ENCODE measurements around the gene CPVL.

The CPVL gene

DNA sequence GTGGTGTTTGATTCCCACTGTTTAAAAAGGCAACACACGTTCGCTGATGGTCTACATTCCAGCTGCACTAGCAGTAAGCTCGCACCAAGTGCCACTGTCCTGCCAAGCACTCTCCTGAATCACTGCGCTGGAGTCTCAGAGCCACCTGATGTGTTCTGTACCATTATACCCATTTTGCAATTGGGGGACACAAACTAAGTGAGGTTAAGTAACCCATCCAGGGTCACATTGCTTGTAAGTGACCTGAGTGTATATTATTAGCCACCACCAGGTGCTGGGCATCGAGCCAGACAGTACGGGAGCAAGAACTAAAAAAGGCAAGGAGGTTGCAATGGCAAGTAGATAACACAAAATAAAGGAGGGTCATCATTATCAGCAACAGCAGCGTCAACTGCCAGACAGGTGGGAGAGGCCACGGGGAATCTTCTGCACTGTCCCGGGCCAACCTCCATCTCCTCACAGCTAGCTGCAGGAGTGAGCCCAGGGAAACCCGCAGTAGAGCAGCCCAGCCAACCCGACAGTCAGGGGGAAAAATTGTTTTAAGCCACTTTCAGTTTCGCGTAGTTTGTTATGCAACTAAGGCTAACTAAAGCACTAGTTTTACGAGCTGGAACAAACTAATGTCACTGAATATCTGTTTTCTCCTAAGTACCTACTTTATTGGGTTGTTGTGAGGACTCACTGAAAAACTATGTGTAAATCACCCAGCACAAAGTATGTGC, 712 bp upstream of the CPVL start (continued):
- TF ChIP-seq, protein P1, sequence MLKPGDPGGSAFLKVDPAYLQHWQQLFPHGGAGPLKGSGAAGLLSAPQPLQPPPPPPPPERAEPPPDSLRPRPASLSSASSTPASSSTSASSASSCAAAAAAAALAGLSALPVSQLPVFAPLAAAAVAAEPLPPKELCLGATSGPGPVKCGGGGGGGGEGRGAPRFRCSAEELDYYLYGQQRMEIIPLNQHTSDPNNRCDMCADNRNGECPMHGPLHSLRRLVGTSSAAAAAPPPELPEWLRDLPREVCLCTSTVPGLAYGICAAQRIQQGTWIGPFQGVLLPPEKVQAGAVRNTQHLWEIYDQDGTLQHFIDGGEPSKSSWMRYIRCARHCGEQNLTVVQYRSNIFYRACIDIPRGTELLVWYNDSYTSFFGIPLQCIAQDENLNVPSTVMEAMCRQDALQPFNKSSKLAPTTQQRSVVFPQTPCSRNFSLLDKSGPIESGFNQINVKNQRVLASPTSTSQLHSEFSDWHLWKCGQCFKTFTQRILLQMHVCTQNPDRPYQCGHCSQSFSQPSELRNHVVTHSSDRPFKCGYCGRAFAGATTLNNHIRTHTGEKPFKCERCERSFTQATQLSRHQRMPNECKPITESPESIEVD (tag by site-specific recombination; IDR thresholded peaks at IDR 0.05) = peak; percentile 93
- TF ChIP-seq FEZF1 (tag by site-specific recombination; IDR thresholded peaks at IDR 0.05) (peak; percentile 48; the same call in 1 of the 2 replicates), ZNF677 (tag by site-specific recombination; IDR thresholded peaks at IDR 0.05) (no peak), YY2 (tag by site-specific recombination; IDR thresholded peaks at IDR 0.05) (no peak), ZNF629 (tag by site-specific recombination; IDR thresholded peaks at IDR 0.05) (no peak), ZNF423 (tag by site-specific recombination; IDR thresholded peaks at IDR 0.05) (no peak), HOXA7 (CRISPR knock-in tag; IDR thresholded peaks at IDR 0.05; ENCODE audit: borderline replicate concordance) (no peak), BCL11A (tag by site-specific recombination; IDR thresholded peaks at IDR 0.05; ENCODE audit: low read depth) (no peak)

DNA sequence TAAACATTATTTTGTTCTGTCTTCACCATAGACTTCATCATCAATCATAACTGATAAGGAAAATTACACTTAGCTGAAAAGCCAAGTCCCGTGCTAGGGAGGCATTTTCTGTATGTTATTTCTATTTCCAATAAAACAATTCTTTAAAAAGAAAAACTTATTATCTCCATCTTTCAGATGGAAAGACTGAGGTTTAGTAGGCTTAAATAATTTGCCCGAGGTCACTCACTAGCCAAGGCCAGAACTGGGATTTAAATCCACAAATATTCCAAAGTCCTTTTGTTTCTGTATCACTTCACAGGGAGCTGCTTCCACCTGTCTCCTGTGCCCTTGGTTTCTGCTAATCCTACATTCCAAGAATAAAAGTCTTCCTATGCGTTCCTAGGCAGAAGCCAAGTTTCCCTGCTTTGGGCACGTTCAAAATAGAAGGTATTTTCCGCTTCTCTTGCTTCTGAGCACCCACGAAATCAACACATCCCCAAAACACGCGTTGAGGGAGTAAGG, 732 bp downstream of the CPVL start:
- ChIA-PET CTCF (interaction anchor here (0.6 to 1.3 kb wide), 2 partner anchors 13 to 32 kb away, joined by 3 to 5 read pairs; no protein-coding TSS in a partner anchor), POLR2A (interaction anchor here (0.7 to 1.6 kb wide), 3 partner anchors 10 to 165 kb away, joined by 3 to 6 read pairs (median 4); no protein-coding TSS in a partner anchor)
- Histone ChIP-seq H3K27ac (ENCODE audit: extremely low read depth, low read depth, low read length) (peak overlapping the region; percentile 80; the same call in 1 of the 2 replicates), H3K4me1 (ENCODE audit: control insufficient read depth, insufficient read depth, low read length) (no peaks in the 10 kb centered on the region), H3K36me3 (ENCODE audit: control insufficient read depth in 2 of 2, insufficient read depth in 1 of 2, low read length in 2 of 2) (peaks cover 2 to 3% of the 10 kb centered on the region in 2 experiments; a peak in 2 of 3 replicates), H3K9me3 (ENCODE audit: control insufficient read depth, insufficient read depth, low read depth, low read length) (no peaks in the 10 kb centered on the region), H3K4me3 (ENCODE audit: low read depth, low read length) (peak overlapping the region; percentile 82)
- no peak for TF ChIP-seq ZNF121 (tag by site-specific recombination; IDR thresholded peaks at IDR 0.05)
- TF ChIP-seq, protein P2, sequence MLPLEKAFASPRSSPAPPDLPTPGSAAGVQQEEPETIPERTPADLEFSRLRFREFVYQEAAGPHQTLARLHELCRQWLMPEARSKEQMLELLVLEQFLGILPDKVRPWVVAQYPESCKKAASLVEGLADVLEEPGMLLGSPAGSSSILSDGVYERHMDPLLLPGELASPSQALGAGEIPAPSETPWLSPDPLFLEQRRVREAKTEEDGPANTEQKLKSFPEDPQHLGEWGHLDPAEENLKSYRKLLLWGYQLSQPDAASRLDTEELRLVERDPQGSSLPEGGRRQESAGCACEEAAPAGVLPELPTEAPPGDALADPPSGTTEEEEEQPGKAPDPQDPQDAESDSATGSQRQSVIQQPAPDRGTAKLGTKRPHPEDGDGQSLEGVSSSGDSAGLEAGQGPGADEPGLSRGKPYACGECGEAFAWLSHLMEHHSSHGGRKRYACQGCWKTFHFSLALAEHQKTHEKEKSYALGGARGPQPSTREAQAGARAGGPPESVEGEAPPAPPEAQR (tag by site-specific recombination; IDR thresholded peaks at IDR 0.05) = no peak
- no peak for TF ChIP-seq ZNF175 (tag by site-specific recombination; IDR thresholded peaks at IDR 0.05)
- TF ChIP-seq MYNN (tag by site-specific recombination; IDR thresholded peaks at IDR 0.05; ENCODE audit: borderline replicate concordance) = peak; percentile 77; the same call in 1 of the 2 replicates

DNA sequence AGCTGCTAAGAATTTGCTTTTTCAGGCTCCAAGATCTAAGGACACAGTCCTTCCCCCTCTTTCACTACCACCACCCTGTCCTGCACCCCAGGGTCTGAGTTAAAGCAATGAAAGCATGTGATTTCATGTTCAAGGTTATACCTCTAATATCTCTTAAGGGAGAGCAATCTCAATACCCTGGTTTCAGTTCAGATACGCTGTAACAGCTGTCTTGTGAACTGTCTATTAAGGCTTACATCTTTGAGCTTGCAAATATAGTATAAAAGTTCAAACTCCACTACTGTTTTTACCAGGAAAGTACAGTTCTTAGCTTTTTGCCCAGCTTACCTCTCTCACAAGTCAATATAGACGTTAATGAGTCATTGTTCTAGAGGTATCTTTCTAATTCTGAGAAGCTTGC, 2.6 kb downstream of the CPVL start:
- Histone ChIP-seq H3K27ac (ENCODE audit: extremely low read depth, low read depth, low read length) (no peak overlapping the region), H3K4me3 (ENCODE audit: low read depth, low read length) (no peak overlapping the region), H3K9me3 (ENCODE audit: control insufficient read depth, insufficient read depth, low read depth, low read length) (no peaks in the 10 kb centered on the region), H3K36me3 (ENCODE audit: control insufficient read depth in 2 of 2, insufficient read depth in 1 of 2, low read length in 2 of 2) (peaks cover 0 to 2% of the 10 kb centered on the region in 2 experiments; a peak in 1 of 3 replicates), H3K4me1 (ENCODE audit: control insufficient read depth, insufficient read depth, low read length) (no peaks in the 10 kb centered on the region)
- POLR2A ChIA-PET = no interaction called here
- TF ChIP-seq ZNF658 (tag by site-specific recombination; IDR thresholded peaks at IDR 0.05) = no peak
- TF ChIP-seq, protein P3, sequence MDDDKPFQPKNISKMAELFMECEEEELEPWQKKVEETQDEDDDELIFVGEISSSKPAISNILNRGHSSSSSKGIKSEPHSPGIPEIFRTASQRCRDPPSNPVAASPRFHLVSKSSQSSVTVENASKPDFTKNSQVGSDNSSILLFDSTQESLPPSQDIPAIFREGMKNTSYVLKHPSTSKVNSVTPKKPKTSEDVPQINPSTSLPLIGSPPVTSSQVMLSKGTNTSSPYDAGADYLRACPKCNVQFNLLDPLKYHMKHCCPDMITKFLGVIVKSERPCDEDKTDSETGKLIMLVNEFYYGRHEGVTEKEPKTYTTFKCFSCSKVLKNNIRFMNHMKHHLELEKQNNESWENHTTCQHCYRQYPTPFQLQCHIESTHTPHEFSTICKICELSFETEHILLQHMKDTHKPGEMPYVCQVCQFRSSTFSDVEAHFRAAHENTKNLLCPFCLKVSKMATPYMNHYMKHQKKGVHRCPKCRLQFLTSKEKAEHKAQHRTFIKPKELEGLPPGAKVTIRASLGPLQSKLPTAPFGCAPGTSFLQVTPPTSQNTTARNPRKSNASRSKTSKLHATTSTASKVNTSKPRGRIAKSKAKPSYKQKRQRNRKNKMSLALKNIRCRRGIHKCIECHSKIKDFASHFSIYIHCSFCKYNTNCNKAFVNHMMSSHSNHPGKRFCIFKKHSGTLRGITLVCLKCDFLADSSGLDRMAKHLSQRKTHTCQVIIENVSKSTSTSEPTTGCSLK (tag by site-specific recombination; IDR thresholded peaks at IDR 0.05) = no peak
- TF ChIP-seq ZNF560 (tag by site-specific recombination; IDR thresholded peaks at IDR 0.05; ENCODE audit: borderline replicate concordance) = no peak
- TF ChIP-seq, protein P4, sequence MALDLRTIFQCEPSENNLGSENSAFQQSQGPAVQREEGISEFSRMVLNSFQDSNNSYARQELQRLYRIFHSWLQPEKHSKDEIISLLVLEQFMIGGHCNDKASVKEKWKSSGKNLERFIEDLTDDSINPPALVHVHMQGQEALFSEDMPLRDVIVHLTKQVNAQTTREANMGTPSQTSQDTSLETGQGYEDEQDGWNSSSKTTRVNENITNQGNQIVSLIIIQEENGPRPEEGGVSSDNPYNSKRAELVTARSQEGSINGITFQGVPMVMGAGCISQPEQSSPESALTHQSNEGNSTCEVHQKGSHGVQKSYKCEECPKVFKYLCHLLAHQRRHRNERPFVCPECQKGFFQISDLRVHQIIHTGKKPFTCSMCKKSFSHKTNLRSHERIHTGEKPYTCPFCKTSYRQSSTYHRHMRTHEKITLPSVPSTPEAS (tag by site-specific recombination; IDR thresholded peaks at IDR 0.05) = no peak
- TF ChIP-seq YY2 (tag by site-specific recombination; IDR thresholded peaks at IDR 0.05) = no peak
- no peak for TF ChIP-seq ZNF184 (tag by site-specific recombination; IDR thresholded peaks at IDR 0.05)
- TF ChIP-seq ZNF132 (tag by site-specific recombination; IDR thresholded peaks at IDR 0.05; ENCODE audit: borderline replicate concordance) = no peak
- TF ChIP-seq HOXC10 (CRISPR knock-in tag; IDR thresholded peaks at IDR 0.05) = no peak
- TF ChIP-seq MEIS1 (CRISPR knock-in tag; IDR thresholded peaks at IDR 0.05; ENCODE audit: borderline replicate concordance) = no peak
- CTCF ChIA-PET = interaction anchor here (0.7 to 2.4 kb wide), 2 partner anchors 217 to 735 kb away, joined by 5 to 7 read pairs; no protein-coding TSS in a partner anchor

Data from HEK293 (cell line).